CD14-positive monocyte (primary cell): ENCODE measurements around the gene PLCH1. TPM values are rescaled to one million over a fixed set of nuclear protein-coding genes. Genes with fewer than 3 reads are reported as not detected.

ENCODE experiments used
- DNase-seq, 3 donors: peaks; one replicate each; pipeline ENCODE4 v3.0.0-alpha.2; 2011 to 2022
- H2AFZ ChIP-seq: 2 replicates; pipeline ENCODE4 v1.6.0; 2012; ENCODE audit warnings: mild to moderate bottlenecking, low read depth, low read length, inconsistent platforms; ENCODE audit not compliant: insufficient read depth, poor library complexity, severe bottlenecking
- H3K27ac ChIP-seq, 2 donors: 1 replicate in 1 of 2; 2 replicates in 1 of 2; pipeline ENCODE4 v1.5.1; 2012 to 2013; ENCODE audit warnings: low read length in 2 of 2, control low read depth in 1 of 2, inconsistent platforms in 1 of 2, low read depth in 1 of 2, mild to moderate bottlenecking in 1 of 2
- H3K27me3 ChIP-seq, 2 donors: one replicate each; pipeline versions ENCODE4 v1.6.0 to v1.6.1; 2011 to 2013; ENCODE audit warnings: low read length in 2 of 2; ENCODE audit not compliant: control insufficient read depth in 2 of 2, insufficient read depth in 2 of 2
- H3K36me3 ChIP-seq, 2 donors: replicated peaks in 1 of 2; 1 replicate in 1 of 2; 2 replicates in 1 of 2; pipeline versions ENCODE4 v1.5.1 to v1.6.1; 2012 to 2013; ENCODE audit warnings: low read length in 2 of 2, control low read depth in 1 of 2, inconsistent platforms in 1 of 2, mild to moderate bottlenecking in 1 of 2; ENCODE audit not compliant: insufficient read depth in 2 of 2, control insufficient read depth in 1 of 2
- H3K4me1 ChIP-seq, 2 donors: 1 replicate in 1 of 2; 2 replicates in 1 of 2; pipeline versions ENCODE4 v1.5.1 to v1.6.1; 2012 to 2013; ENCODE audit warnings: low read length in 2 of 2, control low read depth in 1 of 2, inconsistent platforms in 1 of 2, mild to moderate bottlenecking in 1 of 2, moderate library complexity in 1 of 2; ENCODE audit not compliant: insufficient read depth in 2 of 2, control insufficient read depth in 1 of 2
- H3K4me2 ChIP-seq: replicated peaks from 2 replicates; pipeline ENCODE3; 2012; ENCODE audit warnings: low read length, moderate library complexity, mild to moderate bottlenecking; ENCODE audit not compliant: poor library complexity, severe bottlenecking; ENCODE audit errors: extremely low read depth
- H3K4me3 ChIP-seq, 3 experiments: fragments of 200-600 bp in 1 of 3; sonication (generic) in 1 of 3; replicated peaks in 1 of 3; 1 replicate in 2 of 3; 2 replicates in 1 of 3; pipeline ENCODE4 v1.5.1; 2011 to 2013; ENCODE audit warnings: low read length in 3 of 3, mild to moderate bottlenecking in 3 of 3, control low read depth in 2 of 3, low read depth in 2 of 3, inconsistent platforms in 1 of 3, moderate library complexity in 1 of 3
- H3K79me2 ChIP-seq: 2 replicates; pipeline ENCODE4 v1.6.0; 2012; ENCODE audit warnings: mild to moderate bottlenecking, control low read depth, inconsistent platforms, low read length, moderate library complexity; ENCODE audit not compliant: insufficient read depth
- H3K9ac ChIP-seq: 2 replicates; pipeline ENCODE4 v1.6.0; 2017; ENCODE audit warnings: low read length, mild to moderate bottlenecking; ENCODE audit not compliant: insufficient read depth, poor library complexity, severe bottlenecking
- H3K9me3 ChIP-seq, 2 donors: replicated peaks in 1 of 2; 1 replicate in 1 of 2; 2 replicates in 1 of 2; pipeline versions ENCODE4 v1.5.1 to v1.6.1; 2012 to 2013; ENCODE audit warnings: low read length in 2 of 2, control low read depth in 1 of 2; ENCODE audit not compliant: control insufficient read depth in 1 of 2, insufficient read depth in 1 of 2
- H4K20me1 ChIP-seq: 2 replicates; pipeline ENCODE4 v1.6.0; 2012; ENCODE audit warnings: mild to moderate bottlenecking, low read length, control low read depth, moderate library complexity; ENCODE audit not compliant: insufficient read depth
- H3K27ac Mint-ChIP-seq, 7 donors: one replicate each; pipeline ENCODE4 v1.8.0; 2020; ENCODE audit warnings: mild to moderate bottlenecking in 7 of 7, mixed read lengths in 7 of 7, moderate library complexity in 6 of 7, inconsistent platforms in 2 of 7
- H3K27me3 Mint-ChIP-seq, 3 donors: one replicate each; pipeline ENCODE4 v1.8.0; 2021 to 2022; ENCODE audit warnings: low read depth in 3 of 3, mild to moderate bottlenecking in 3 of 3, mixed read lengths in 3 of 3, moderate library complexity in 3 of 3, inconsistent platforms in 1 of 3
- H3K36me3 Mint-ChIP-seq, 2 donors: one replicate each; pipeline ENCODE4 v1.8.0; 2020; ENCODE audit warnings: mixed read lengths in 2 of 2, inconsistent platforms in 1 of 2, mild to moderate bottlenecking in 1 of 2
- H3K4me1 Mint-ChIP-seq: one replicate; pipeline ENCODE4 v1.8.0; 2020; ENCODE audit warnings: mild to moderate bottlenecking, mixed read lengths
- H3K4me3 Mint-ChIP-seq, 2 donors: one replicate each; pipeline ENCODE4 v1.8.0; 2020; ENCODE audit warnings: mild to moderate bottlenecking in 2 of 2, mixed read lengths in 2 of 2, moderate library complexity in 1 of 2
- H3K9me3 Mint-ChIP-seq, 7 donors: one replicate each; pipeline ENCODE4 v1.8.0; 2020 to 2022; ENCODE audit warnings: mixed read lengths in 7 of 7, mild to moderate bottlenecking in 6 of 7, moderate library complexity in 6 of 7, inconsistent platforms in 2 of 7
- WGBS: methylation state at CpG from one replicate; pipeline ENCODE4 v1.1.5; 2013; ENCODE audit warnings: missing lambda C conversion rate; ENCODE audit not compliant: insufficient coverage; 5-methylcytosine and 5-hydroxymethylcytosine counted together
- intact Hi-C, 2 donors: fragments of 100-400 bp; cut with micrococcal nuclease; formaldehyde crosslinking; loops; one replicate each; pipeline versions ENCODE4 v1.15.0 to v1.15.1; 2023
- polyA plus RNA-seq, 3 donors: library from polyadenylated mRNA; depleted of rRNA in 1 of 3; unstranded in 2 of 3; stranded (reverse) in 1 of 3; fragments of 300-500 nt in 2 of 3; fragments of >200 nt in 1 of 3; fragmentation: Illumina TruSeq in 2 of 3; gene quantifications; 1 replicate in 2 of 3; 2 replicates in 1 of 3; pipeline ENCODE4 v1.2.3, GENCODE V29; 2012 to 2021
- TF ChIP-seq, protein P1 (sequence below): fragments of 200-600 bp; IDR thresholded peaks from one replicate; pipeline ENCODE4 v1.8.0; 2022; ENCODE audit warnings: antibody characterized with exemption, mild to moderate bottlenecking

PLCH1 gene
- polyA plus RNA-seq, 3 donors: not detected

DNA sequence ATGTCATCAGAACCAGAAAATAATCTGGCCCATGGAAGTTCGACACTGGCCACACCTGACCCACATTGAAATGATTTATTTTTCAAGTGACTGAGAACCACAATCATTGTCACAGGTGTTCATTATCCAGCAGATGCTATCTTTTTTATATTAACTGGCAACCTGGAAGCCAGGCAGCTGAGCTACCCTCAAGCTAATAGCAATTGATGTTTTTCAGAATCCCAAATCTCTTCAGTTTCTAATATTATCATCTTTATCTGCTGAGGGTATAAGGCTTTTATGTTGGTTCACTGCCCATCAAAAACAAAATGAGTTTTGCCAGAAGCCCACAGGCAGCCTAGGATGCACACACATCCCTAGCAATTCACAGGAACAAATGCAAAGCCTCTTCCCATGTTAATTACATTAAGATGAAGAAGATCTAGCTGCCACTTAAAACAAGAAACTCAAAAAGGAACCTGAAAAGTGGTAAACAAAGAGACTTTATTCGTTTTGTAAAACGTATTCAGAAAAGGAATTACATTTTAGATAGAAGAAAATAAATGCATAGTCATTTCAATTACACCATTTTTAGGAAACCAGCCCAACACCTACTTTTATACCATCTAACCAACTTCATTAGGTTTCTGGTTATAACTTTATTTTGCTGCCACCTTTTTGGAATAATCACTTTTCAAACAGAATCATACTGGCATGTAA, 410.5 kb downstream of the PLCH1 start:
- no peak overlapping the region for H3K4me3 ChIP-seq
- Mint-ChIP-seq H3K27ac (no peak overlapping the region), H3K36me3 (no peaks in the 10 kb centered on the region), H3K27me3 (no peaks in the 10 kb centered on the region), H3K4me3 (no peak overlapping the region), H3K4me1 (peaks cover 13% of the 10 kb centered on the region), H3K9me3 (no peaks in the 10 kb centered on the region)
- no peak for DNase-seq
- 33% methylated on average over 1 of the region's 3 CpGs for WGBS
- no peaks in the 10 kb centered on the region for H3K9me3 ChIP-seq
- no peaks in the 10 kb centered on the region for H3K4me1 ChIP-seq
- no peaks in the 10 kb centered on the region for H3K79me2 ChIP-seq
- no peaks in the 10 kb centered on the region for H3K27me3 ChIP-seq
- H2AFZ ChIP-seq: peak overlapping the region; percentile 7
- intact Hi-C loops: no loop called here
- no peaks in the 10 kb centered on the region for H3K36me3 ChIP-seq
- no peak overlapping the region for H3K9ac ChIP-seq
- H3K27ac ChIP-seq: no peak overlapping the region
- TF ChIP-seq, protein P1, sequence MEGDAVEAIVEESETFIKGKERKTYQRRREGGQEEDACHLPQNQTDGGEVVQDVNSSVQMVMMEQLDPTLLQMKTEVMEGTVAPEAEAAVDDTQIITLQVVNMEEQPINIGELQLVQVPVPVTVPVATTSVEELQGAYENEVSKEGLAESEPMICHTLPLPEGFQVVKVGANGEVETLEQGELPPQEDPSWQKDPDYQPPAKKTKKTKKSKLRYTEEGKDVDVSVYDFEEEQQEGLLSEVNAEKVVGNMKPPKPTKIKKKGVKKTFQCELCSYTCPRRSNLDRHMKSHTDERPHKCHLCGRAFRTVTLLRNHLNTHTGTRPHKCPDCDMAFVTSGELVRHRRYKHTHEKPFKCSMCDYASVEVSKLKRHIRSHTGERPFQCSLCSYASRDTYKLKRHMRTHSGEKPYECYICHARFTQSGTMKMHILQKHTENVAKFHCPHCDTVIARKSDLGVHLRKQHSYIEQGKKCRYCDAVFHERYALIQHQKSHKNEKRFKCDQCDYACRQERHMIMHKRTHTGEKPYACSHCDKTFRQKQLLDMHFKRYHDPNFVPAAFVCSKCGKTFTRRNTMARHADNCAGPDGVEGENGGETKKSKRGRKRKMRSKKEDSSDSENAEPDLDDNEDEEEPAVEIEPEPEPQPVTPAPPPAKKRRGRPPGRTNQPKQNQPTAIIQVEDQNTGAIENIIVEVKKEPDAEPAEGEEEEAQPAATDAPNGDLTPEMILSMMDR: no peak
- H4K20me1 ChIP-seq: no peaks in the 10 kb centered on the region
- no peak overlapping the region for H3K4me2 ChIP-seq

DNA sequence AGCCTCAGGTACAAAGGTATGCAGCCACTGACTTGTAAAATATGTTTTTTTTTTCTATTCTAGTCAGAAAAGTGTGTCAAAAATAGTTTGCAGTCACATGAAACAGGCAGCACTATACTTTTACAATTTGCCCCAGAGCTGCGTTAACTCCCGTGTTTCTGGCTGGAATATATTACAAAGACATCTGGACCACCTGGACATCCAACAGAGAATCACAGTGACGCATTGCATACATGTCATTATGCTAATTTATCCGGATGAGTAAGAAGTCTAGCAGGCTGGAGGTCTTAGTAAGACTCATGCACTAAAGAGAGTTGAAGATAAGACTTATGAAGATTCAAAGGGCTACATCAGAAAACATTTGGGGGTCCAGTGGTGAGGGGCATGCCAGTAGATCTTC, 412.2 kb downstream of the PLCH1 start:
- Histone ChIP-seq H4K20me1 (no peaks in the 10 kb centered on the region), H3K27ac (no peak overlapping the region), H2AFZ (no peak overlapping the region), H3K4me1 (no peaks in the 10 kb centered on the region), H3K9ac (no peak overlapping the region), H3K79me2 (no peaks in the 10 kb centered on the region), H3K9me3 (no peaks in the 10 kb centered on the region), H3K27me3 (no peaks in the 10 kb centered on the region), H3K4me2 (no peak overlapping the region), H3K4me3 (no peak overlapping the region), H3K36me3 (no peaks in the 10 kb centered on the region)
- no peaks in the 10 kb centered on the region for H3K9me3 Mint-ChIP-seq
- no peak overlapping the region for H3K27ac Mint-ChIP-seq
- H3K36me3 Mint-ChIP-seq: no peaks in the 10 kb centered on the region
- no peaks in the 10 kb centered on the region for H3K27me3 Mint-ChIP-seq
- intact Hi-C loops: no loop called here
- no peak overlapping the region for H3K4me3 Mint-ChIP-seq
- H3K4me1 Mint-ChIP-seq: peaks cover 13% of the 10 kb centered on the region
- WGBS: 100% methylated on average over 1 of the region's 4 CpGs
- no peak for DNase-seq
- TF ChIP-seq, protein P1: no peak
